Measurements from ENCODE around the gene TANK.

GRCh38 chr2:161207941-161208340 lies 47.7 kb downstream of the TANK start:
- TF ChIP-seq CTCF (IDR thresholded peaks at IDR 0.05; ENCODE audit: low read depth, low read length, poor library complexity, severe bottlenecking), result no peak
- no peak for TF ChIP-seq EZH2phosphoT487 (IDR thresholded peaks at IDR 0.05; ENCODE audit: borderline replicate concordance, low read length)

All from DOHH2 (cell line).